Osteocyte (in vitro differentiated cells): ENCODE measurements around the gene NT5C1A. TPM values are rescaled to one million over a fixed set of nuclear protein-coding genes. Genes with fewer than 3 reads are reported as not detected.
A peak's percentile ranks its signal among the peaks of the same experiment; 100 is the strongest.

Experiments used
- DNase-seq: peaks from one replicate; pipeline ENCODE4 v3.0.0; 2021; ENCODE audit warnings: mixed read lengths; ENCODE audit not compliant: unreplicated experiment; ENCODE audit errors: extremely low spot score
- H3K27ac Mint-ChIP-seq: one replicate; pipeline ENCODE4 v1.8.0; 2021; ENCODE audit warnings: mild to moderate bottlenecking, mixed read lengths; ENCODE audit not compliant: unreplicated experiment
- H3K27me3 Mint-ChIP-seq: one replicate; pipeline ENCODE4 v1.8.0; 2021; ENCODE audit warnings: mixed read lengths; ENCODE audit not compliant: unreplicated experiment
- H3K36me3 Mint-ChIP-seq: one replicate; pipeline ENCODE4 v1.8.0; 2021; ENCODE audit warnings: mixed read lengths; ENCODE audit not compliant: unreplicated experiment
- H3K4me1 Mint-ChIP-seq: one replicate; pipeline ENCODE4 v1.8.0; 2021; ENCODE audit warnings: mixed read lengths; ENCODE audit not compliant: unreplicated experiment
- H3K4me3 Mint-ChIP-seq: one replicate; pipeline ENCODE4 v1.8.0; 2021; ENCODE audit warnings: mild to moderate bottlenecking, moderate library complexity, mixed read lengths; ENCODE audit not compliant: unreplicated experiment
- H3K9me3 Mint-ChIP-seq: one replicate; pipeline ENCODE4 v1.8.0; 2021; ENCODE audit warnings: mixed read lengths; ENCODE audit not compliant: unreplicated experiment
- CTCF ChIP-seq: fragments of 200-600 bp; sonication (generic); IDR thresholded peaks from 2 replicates; pipeline ENCODE4 v1.5.0; 2021; ENCODE audit warnings: antibody characterized with exemption, mild to moderate bottlenecking, moderate library complexity
- total RNA-seq: library from RNA; stranded (reverse); gene quantifications from 2 replicates; pipeline ENCODE4 v1.2.1, GENCODE V29; 2021

Gene NT5C1A
- total RNA-seq, 1 donor from 2014 or later, result not detected

GRCh38 chr1:39650431-39650830 is 21.5 kb downstream of the NT5C1A start:
- Mint-ChIP-seq H3K4me3 (no peak overlapping the region), H3K4me1 (peaks cover 25% of the 10 kb centered on the region), H3K27me3 (peaks cover 11% of the 10 kb centered on the region), H3K27ac (no peak overlapping the region), H3K36me3 (no peaks in the 10 kb centered on the region), H3K9me3 (no peaks in the 10 kb centered on the region)
- no peak for TF ChIP-seq CTCF
- no peak for DNase-seq

GRCh38 chr1:39649636-39650185 is 22.2 kb downstream of the NT5C1A start:
- Mint-ChIP-seq H3K27me3 (peaks cover 11% of the 10 kb centered on the region), H3K36me3 (no peaks in the 10 kb centered on the region), H3K27ac (no peak overlapping the region), H3K4me3 (no peak overlapping the region), H3K9me3 (no peaks in the 10 kb centered on the region), H3K4me1 (peaks cover 25% of the 10 kb centered on the region)
- no peak for TF ChIP-seq CTCF
- DNase-seq, result no peak

GRCh38 chr1:39648496-39648895 is 23.4 kb downstream of the NT5C1A start:
- Mint-ChIP-seq H3K36me3 (no peaks in the 10 kb centered on the region), H3K27ac (no peak overlapping the region), H3K4me3 (no peak overlapping the region), H3K4me1 (peaks cover 25% of the 10 kb centered on the region), H3K27me3 (peaks cover 3% of the 10 kb centered on the region), H3K9me3 (no peaks in the 10 kb centered on the region)
- no peak for DNase-seq
- no peak for TF ChIP-seq CTCF

- H3K9me3 Mint-ChIP-seq, result no peaks in the 10 kb centered on the region
Observed at GRCh38 chr1:39647247-39647646, 24.7 kb downstream of the NT5C1A start.

More at GRCh38 chr1:39647247-39647646, 24.7 kb downstream of the NT5C1A start:
- H3K27ac Mint-ChIP-seq, result peak overlapping the region; percentile 43
- no peak overlapping the region for H3K4me3 Mint-ChIP-seq
- H3K36me3 Mint-ChIP-seq, result no peaks in the 10 kb centered on the region
- H3K27me3 Mint-ChIP-seq, result peaks cover 3% of the 10 kb centered on the region
- H3K4me1 Mint-ChIP-seq, result peaks cover 28% of the 10 kb centered on the region
- no peak for TF ChIP-seq CTCF
- no peak for DNase-seq
